Thyroid gland (tissue), 4 donors: Measurements from ENCODE around the gene C1orf210.

Experiments used
- CTCF ChIP-seq, 6 experiments: fragments of 200-600 bp in 3 of 6; fragments of 450-650 bp in 3 of 6; sonication (generic) in 3 of 6; IDR thresholded peaks; one replicate each; pipeline ENCODE4 v1.5.1; 2016 to 2019; ENCODE audit warnings: antibody characterized with exemption in 6 of 6, mild to moderate bottlenecking in 2 of 6, inconsistent platforms in 1 of 6, moderate library complexity in 1 of 6
- POLR2A ChIP-seq, 2 donors: fragments of 450-650 bp; IDR thresholded peaks; one replicate each; pipeline ENCODE4 v1.6.1; 2017; ENCODE audit warnings: antibody characterized with exemption in 2 of 2, mild to moderate bottlenecking in 2 of 2, moderate library complexity in 1 of 2

GRCh38 chr1:43253876-43254275, 31.5 kb downstream of the C1orf210 start:
- TF ChIP-seq CTCF (IDR thresholded peaks at IDR 0.05) (no peak), POLR2A (IDR thresholded peaks at IDR 0.05) (no peak)
